AG09319 (cell line): ENCODE data around the gene AKIRIN2.

ENCODE experiments used
- DNase-seq: peaks from one replicate; pipeline ENCODE4 v3.0.0-alpha.2; 2010; ENCODE audit warnings: low read depth; ENCODE audit errors: extremely low read depth
- TF ChIP-seq, protein P1 (sequence below): IDR thresholded peaks from 2 replicates; pipeline ENCODE4 v1.5.1; 2011; ENCODE audit warnings: low read depth, mild to moderate bottlenecking, inconsistent platforms, low read length, moderate library complexity

Gene AKIRIN2

DNA sequence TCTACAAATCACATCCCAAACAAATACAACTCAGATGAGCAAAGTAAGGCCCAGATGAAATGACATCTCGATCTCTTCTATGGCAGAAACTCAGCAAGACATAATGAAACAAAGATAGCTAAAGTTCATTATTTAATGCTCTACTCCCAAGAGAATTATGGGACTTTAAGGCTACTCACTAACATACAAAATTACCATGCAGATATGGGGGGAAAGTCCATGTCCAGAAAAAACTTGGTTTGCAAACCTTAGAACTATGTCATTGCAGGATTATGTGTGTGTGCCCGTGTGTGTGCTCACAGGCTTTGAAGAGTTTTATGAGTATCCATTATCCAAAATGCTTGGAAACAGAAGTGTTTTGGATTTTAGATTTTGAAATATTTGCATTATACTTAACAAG is 34.0 kb downstream of the AKIRIN2 start:
- no peak for DNase-seq
- TF ChIP-seq, protein P1, sequence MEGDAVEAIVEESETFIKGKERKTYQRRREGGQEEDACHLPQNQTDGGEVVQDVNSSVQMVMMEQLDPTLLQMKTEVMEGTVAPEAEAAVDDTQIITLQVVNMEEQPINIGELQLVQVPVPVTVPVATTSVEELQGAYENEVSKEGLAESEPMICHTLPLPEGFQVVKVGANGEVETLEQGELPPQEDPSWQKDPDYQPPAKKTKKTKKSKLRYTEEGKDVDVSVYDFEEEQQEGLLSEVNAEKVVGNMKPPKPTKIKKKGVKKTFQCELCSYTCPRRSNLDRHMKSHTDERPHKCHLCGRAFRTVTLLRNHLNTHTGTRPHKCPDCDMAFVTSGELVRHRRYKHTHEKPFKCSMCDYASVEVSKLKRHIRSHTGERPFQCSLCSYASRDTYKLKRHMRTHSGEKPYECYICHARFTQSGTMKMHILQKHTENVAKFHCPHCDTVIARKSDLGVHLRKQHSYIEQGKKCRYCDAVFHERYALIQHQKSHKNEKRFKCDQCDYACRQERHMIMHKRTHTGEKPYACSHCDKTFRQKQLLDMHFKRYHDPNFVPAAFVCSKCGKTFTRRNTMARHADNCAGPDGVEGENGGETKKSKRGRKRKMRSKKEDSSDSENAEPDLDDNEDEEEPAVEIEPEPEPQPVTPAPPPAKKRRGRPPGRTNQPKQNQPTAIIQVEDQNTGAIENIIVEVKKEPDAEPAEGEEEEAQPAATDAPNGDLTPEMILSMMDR: no peak

DNA sequence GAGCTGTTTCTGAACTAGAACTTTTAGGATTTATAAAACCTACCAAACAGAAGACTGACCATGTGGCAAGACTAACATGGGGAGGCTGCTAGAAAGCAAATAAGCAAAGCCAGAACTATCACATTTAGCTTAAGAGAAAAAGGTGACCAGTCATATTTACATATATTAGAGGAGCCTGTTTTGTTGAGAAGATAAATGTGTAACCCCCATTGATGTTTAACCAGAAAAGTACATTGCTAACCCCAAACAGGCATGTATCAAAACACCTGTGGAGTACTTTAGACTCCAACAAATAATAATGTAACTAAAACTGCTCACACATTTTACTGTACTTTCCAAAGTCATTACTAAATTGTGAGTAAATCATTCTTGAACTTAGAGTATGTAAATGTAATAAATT is 35.0 kb downstream of the AKIRIN2 start:
- TF ChIP-seq, protein P1: no peak
- no peak for DNase-seq

- TF ChIP-seq, protein P1: no peak
- DNase-seq: no peak
Observed at GRCh38 chr6:87664921-87665485, 37.0 kb downstream of the AKIRIN2 start.

- no peak for DNase-seq
- TF ChIP-seq, protein P1: no peak
Observed at GRCh38 chr6:87663434-87663833, 38.6 kb downstream of the AKIRIN2 start.

- DNase-seq: no peak
- TF ChIP-seq, protein P1: no peak
Observed at GRCh38 chr6:87661503-87661902, 40.5 kb downstream of the AKIRIN2 start.

- DNase-seq: peak; percentile 28
- TF ChIP-seq, protein P1: no peak
Observed at GRCh38 chr6:87661016-87661415, 41.0 kb downstream of the AKIRIN2 start.

DNA sequence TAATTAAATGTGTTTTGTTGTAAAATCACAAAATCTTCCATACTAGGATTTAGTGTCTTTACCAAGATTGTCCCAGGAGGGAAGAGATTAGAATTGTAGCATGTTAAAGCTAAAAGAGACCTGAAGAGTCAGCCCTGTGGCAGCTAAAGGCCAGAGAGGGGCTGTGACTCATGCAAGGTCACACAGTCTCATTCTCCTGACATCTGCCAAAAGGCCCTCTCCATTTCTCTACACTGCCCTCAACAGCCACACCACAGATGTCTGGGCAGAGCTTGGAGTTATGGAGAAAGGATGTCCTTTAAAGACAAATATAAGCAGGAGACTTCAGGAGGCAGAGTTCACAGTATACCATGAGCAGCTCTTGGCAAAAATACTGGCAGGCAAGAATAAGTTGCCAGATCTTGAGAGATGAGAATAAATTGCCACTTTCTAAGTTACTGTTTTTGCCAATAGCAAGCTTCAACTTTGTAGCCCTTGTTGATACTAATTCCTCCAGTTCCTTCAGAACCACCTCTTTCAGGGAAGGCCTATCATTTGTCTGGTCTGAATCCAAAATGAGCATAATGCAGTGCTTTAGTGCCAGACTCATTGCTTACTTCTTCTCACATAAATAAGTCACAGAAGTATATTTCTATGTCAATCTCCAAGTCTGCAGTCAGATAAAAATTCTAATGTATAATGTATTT is 41.7 kb downstream of the AKIRIN2 start:
- DNase-seq: peak; percentile 24
- TF ChIP-seq, protein P1: no peak
